Measurements from ENCODE around the gene LEP.
"Not testable (repeated sequence)": the region's sequence is repeated elsewhere in the genome, so short reads cannot be mapped to it uniquely, and the experiment has no call there.

The LEP gene

GRCh38 chr7:128271942-128272481, 30.9 kb downstream of the LEP start:
- no peak for DNase-seq (ENCODE audit: low spot score)

- DNase-seq (ENCODE audit: low spot score), result no peak
These were observed 33.3 kb downstream of the LEP start for GRCh38 chr7:128274246-128274883.

GRCh38 chr7:128274884-128275603, 34.0 kb downstream of the LEP start:
- DNase-seq (ENCODE audit: low spot score), result no peak

- no peak for DNase-seq (ENCODE audit: low spot score)
These were observed 34.6 kb downstream of the LEP start for GRCh38 chr7:128275681-128276080.

GRCh38 chr7:128278366-128278765, 37.3 kb downstream of the LEP start:
- no peak for DNase-seq (ENCODE audit: low spot score)

- DNase-seq (ENCODE audit: low spot score), result no peak
These were observed 38.1 kb downstream of the LEP start for GRCh38 chr7:128279124-128279713.

GRCh38 chr7:128280451-128280850, 39.4 kb downstream of the LEP start:
- DNase-seq (ENCODE audit: low spot score), result not testable (repeated sequence)

GRCh38 chr7:128281605-128282380, 40.7 kb downstream of the LEP start:
- no peak for DNase-seq (ENCODE audit: low spot score)

GRCh38 chr7:128284102-128284501, 43.0 kb downstream of the LEP start:
- DNase-seq (ENCODE audit: low spot score), result no peak

GRCh38 chr7:128287556-128287955, 46.5 kb downstream of the LEP start:
- DNase-seq (ENCODE audit: low spot score), result no peak

- DNase-seq (ENCODE audit: low spot score), result not testable (repeated sequence)
These were observed 56.9 kb downstream of the LEP start for GRCh38 chr7:128298004-128298403.

GRCh38 chr7:128299109-128299607, 58.1 kb downstream of the LEP start:
- no peak for DNase-seq (ENCODE audit: low spot score)

- DNase-seq (ENCODE audit: low spot score), result no peak
These were observed 61.1 kb downstream of the LEP start for GRCh38 chr7:128302139-128302538.

- no peak for DNase-seq (ENCODE audit: low spot score)
These were observed 62.1 kb downstream of the LEP start for GRCh38 chr7:128303133-128303532.

GRCh38 chr7:128303643-128304042, 62.6 kb downstream of the LEP start:
- no peak for DNase-seq (ENCODE audit: low spot score)

GRCh38 chr7:128304212-128304611, 63.1 kb downstream of the LEP start:
- DNase-seq (ENCODE audit: low spot score), result no peak

GRCh38 chr7:128307061-128307460, 66.0 kb downstream of the LEP start:
- DNase-seq (ENCODE audit: low spot score), result no peak

All from kidney capillary endothelial cell (primary cell).